HG03354 (cell line): ENCODE measurements around the gene PMM1.

ENCODE experiments used
- ATAC-seq: cut with Tn5 transposase; IDR thresholded peaks from one replicate; pipeline ENCODE4 v1.9.1; 2021; ENCODE audit warnings: mild to moderate bottlenecking; ENCODE audit not compliant: unreplicated experiment, poor library complexity, severe bottlenecking

Gene PMM1

GRCh38 chr22:41541484-41541883, 48.2 kb downstream of the PMM1 start:
- no peak for ATAC-seq

GRCh38 chr22:41540365-41540764, 49.3 kb downstream of the PMM1 start:
- no peak for ATAC-seq

GRCh38 chr22:41540006-41540315, 49.7 kb downstream of the PMM1 start:
- ATAC-seq: no peak

DNA sequence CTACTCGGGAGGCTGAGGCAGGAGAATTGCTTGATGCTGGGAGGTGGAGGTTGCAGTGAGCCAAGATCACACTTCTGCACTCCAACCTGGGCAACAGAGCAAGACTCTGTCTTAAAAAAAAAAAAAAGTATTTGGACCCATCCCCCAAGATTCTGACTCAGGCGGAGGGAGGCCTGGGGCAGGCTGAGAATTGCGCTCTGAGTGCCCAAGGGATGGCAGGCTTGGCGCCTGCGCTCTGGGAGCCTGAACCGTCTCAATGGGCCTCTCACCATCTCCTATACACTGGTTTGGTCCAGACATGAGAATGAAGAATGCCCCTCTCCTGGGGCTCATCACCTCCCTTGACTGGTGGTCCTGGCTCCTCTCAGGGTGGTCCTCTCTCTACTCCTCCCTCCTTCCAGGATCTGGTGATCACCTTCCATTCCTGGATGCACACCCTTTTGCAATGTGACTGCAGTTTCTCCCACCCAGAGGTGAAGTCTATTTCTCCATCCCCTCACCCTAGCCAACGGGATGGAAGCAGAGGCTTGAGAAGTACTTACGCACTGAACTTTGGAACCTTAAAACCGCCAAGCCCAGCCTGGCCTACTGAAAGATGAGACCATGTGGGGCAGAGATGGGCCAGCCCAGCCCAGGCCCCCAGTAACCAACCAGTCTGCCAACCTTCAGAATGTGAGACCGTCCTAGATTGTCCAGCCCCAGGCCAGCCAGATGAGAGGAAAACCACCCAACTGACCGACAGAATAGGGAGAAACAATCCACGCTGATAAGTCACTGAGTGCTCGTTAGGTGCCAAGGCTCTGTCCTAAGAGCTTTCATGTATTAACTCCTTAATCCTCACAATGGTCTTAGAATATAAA, 50.3 kb downstream of the PMM1 start:
- ATAC-seq: no peak

DNA sequence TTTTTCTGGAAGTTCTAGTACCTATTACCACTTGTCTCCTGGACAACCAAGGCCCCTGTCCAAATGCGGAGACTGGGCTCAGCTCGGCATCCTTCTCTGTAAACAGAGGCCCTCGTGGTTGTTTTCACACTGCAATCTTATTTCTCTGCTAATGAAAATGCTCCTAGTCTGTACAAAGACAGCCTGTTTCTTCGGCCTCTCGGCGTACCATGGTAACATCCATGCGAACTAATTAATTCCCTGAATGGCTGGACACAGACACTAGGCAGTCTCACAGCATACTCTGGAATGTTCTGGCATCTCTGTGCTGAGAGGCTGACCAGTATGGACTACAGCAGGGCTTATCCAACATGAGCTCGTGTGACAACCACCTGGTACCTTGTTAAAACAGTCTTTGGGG, 51.1 kb downstream of the PMM1 start:
- ATAC-seq: no peak

DNA sequence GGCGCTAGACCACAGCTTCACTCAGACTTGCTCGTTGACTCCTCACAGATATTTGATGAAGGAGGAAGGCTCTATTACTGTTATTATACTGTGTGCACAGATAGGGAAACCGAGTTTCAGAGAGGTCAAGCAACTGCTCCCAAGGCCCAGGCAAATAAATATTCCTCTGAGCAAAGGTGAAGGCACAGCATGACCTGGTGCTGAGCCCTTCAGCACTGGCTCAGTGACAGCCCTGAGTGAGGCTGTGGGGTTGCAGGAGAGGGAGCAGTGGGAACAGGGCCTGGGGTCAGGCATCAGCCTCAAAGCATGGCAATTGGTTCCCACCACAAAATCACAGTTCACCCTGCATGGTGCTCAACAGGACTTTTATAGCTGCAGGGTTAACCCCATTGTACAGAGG, 52.4 kb downstream of the PMM1 start:
- no peak for ATAC-seq

GRCh38 chr22:41535244-41535643, 54.4 kb downstream of the PMM1 start:
- ATAC-seq: no peak

DNA sequence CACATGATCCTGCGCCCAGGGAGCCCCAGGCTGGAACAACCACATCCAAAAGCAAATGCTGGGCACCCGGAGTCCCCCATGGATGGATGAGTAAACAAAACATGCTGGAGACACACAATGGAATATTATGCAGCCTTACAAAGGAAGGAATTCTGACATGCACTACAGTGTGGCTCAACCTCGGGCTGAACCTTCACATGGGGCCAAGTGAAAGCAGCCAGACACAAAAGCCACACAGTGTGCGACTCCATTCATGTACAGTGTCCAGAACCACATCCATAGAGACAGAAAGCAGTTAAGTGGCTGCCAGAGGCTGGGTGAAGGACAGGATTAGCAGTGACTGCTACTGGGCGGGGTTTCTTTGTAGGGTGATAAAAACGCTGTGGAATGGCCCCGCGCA, 55.4 kb downstream of the PMM1 start:
- ATAC-seq: no peak

GRCh38 chr22:41532908-41533825, 56.5 kb downstream of the PMM1 start:
- no peak for ATAC-seq

DNA sequence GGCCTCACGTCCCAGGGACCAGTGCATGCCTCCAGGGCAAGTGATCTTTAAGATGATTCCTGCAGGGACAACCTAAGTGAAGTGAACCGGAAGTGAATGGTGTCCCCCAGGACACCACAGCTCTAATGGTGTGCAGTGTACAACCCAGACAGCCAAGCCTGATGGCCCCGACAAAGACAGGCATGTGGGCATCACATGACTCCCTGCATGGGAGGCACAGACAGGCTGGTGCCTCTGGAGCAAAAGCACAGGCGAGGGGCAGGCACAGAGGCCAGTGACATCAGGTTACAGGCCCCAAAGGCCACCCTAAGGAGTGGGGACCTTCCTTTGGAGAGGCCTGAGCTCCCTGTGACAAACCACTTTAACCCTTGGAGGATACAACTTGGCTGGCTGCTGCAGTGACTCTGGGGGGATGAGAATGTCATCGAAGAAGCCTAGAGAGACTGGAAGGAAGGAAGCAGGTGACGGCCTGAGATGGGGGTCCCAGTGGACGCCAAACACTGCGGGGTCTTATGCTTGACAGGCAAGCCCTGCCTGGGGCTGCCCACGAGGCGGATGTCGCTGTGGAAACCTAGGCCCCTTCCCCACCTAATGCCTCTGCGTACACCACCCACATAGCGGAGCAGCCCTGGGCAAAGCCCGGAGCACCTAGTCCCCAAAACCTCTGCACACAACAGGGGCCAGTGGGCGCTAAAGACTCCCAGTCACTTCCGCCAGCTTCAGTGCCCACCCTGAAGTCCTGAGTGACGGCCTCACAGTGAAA, 57.7 kb downstream of the PMM1 start:
- no peak for ATAC-seq

- ATAC-seq: no peak
These were observed 58.5 kb downstream of the PMM1 start for GRCh38 chr22:41530890-41531714.

DNA sequence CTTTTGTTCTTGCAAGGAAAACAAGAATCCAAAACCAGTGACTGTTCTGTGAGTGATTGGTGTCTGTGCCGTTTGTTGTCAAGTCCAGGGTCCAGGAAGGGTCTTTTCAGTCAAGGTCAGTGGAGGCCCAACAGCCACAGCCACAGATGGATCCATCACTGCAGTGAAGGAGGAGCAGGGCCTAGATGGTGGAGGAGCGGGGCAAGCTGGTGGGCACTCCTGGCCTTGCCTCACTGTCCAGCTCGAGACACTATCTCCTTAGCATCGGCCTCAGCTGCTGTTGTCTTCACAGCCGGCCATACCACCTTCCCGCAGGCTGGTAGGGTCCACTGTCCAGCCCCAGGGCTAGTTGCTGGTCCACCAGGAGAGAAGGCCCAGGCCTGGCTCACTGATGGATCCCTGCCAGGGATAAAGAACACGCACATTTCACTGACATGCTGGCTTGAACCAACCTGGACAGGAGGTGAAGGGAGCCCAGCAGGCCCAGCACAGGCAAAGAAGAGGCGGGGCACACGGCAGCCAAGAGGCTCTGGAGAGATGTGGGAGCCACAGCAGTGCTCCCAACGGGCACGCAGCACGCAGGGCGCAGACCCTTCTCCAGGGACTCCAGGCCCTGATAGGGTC, 60.6 kb downstream of the PMM1 start:
- ATAC-seq: no peak

GRCh38 chr22:41528132-41528766, 61.4 kb downstream of the PMM1 start:
- ATAC-seq: no peak
